ENCODE results near the gene SIRT1.

DNA sequence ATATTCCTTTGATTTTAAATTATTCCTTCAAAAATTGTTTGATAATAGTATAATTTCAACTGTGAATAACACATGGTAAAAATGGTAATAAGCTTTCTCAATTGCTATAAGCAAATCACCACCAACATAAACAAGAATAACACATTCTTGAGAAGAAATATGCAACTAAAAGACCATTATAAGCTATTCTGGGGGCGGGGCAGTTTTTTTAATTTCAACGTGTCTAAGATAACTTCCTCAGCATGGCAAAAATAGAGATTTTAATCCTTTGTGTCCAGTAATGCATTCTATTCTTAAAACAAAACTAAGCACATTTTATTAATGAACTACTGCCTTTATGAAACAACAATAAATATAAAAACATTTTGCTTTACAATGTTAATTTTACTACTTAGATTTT is 48.0 kb upstream of the SIRT1 start:
- TF ChIP-seq POLR2AphosphoS5 (IDR thresholded peaks at IDR 0.05) (no peak), CTCF (IDR thresholded peaks at IDR 0.05) (no peak)

Data from transverse colon (tissue), 4 donors.